NOMO-1 treated with DMSO at 0.1 percent for 48 hours (cell line): ENCODE data around the gene RNF20.
"Not testable (repeated sequence)": the region's sequence is repeated elsewhere in the genome, so short reads cannot be mapped to it uniquely, and the experiment has no call there.

Experiments
- DNase-seq: peaks from one replicate; lab custom pipeline; 2025; ENCODE audit not compliant: unreplicated experiment; lab: John Stamatoyannopoulos, UW

Gene RNF20

GRCh38 chr9:101530076-101530711, 3.5 kb upstream of the RNF20 start:
- peak; percentile 75 for DNase-seq

DNA sequence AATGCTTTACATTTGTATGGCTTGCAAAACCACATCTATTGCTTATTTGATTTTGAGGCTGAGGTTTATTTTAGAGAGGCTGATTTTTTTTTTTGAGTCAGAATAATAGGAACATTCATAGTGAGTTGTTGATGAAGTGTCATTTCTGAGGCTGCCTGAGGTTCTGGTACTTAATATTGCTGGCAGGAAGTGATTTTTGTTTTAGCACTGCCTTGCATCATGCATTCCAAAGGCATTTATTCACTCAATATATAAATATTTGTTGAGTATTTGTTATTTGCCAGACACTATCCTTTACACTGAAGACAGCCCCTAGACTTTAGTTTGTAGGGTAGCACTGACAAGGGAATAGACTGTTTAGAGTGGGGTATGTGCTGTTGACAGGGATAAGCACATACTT, 2.7 kb downstream of the RNF20 start:
- DNase-seq = no peak

GRCh38 chr9:101536938-101537337, 3.3 kb downstream of the RNF20 start:
- no peak for DNase-seq

DNA sequence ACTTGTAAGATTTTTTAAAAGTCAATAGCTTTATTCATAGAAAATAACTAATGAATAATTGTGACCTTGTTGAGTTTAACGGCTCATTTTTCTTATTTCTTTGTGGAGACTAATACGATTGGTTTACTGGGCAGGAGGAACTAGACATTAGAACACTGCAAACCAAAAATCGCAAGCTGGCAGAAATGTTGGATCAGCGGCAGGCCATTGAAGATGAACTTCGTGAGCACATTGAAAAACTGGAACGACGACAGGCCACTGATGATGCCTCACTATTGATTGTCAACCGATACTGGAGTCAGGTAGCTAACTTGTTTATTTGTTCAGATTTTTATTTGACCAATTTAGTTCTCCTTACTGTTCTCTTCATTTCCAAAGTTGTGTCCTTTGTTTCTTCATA, 6.4 kb downstream of the RNF20 start:
- DNase-seq = no peak

GRCh38 chr9:101543098-101543735, 9.6 kb downstream of the RNF20 start:
- DNase-seq = no peak

DNA sequence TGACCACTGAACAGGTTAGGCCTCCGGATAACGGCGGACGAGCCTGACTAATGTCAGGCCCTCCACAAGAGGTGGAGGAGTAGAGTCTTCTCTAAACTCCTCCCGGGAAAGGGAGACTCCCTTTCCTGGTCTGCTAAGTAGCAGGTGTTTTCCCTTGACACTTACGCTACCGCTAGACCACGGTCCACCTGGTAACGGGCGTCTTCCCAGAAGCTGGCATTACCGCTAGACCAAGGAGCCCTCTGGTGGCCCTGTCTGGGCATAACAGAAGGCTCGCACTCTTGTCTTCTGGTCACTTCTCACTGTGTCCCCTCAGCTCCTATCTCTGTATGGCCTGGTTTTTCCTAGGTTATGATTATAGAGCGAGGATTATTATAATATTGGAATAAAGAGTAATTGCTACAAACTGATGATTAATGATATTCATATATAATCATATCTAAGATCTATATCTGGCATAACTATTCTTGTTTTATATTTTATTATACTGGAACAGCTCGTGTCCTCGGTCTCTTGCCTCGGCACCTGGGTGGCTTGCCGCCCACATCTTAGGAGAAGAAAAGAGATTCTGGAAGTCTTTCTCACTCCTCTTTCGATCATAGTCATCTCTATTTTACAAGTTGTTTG, 15.9 kb downstream of the RNF20 start:
- DNase-seq = not testable (repeated sequence)

DNA sequence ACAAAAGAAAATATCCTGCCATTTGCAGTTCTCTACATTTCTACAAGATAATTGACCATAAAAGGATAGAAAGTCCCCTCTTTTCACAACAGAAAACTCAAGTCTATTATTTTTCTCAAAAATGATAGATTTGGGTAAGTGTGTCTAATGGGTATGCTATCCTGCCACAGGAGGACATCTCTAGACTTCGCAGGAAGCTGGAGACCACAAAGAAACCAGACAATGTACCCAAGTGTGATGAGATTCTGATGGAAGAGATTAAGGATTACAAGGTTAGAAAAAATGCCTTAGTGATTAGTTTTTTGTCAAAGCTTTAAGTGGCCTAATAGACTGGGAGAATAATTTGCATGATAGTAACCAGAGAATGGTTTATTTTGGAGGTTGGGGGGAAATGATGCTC, 28.1 kb downstream of the RNF20 start:
- no peak for DNase-seq

GRCh38 chr9:101562966-101563365, 29.3 kb downstream of the RNF20 start:
- DNase-seq = no peak

- DNase-seq = no peak
These were observed 30.6 kb downstream of the RNF20 start for GRCh38 chr9:101564252-101564651.

- peak; percentile 6 for DNase-seq
These were observed 33.5 kb downstream of the RNF20 start for GRCh38 chr9:101566904-101567724.

GRCh38 chr9:101567725-101568350, 34.2 kb downstream of the RNF20 start:
- DNase-seq = no peak

DNA sequence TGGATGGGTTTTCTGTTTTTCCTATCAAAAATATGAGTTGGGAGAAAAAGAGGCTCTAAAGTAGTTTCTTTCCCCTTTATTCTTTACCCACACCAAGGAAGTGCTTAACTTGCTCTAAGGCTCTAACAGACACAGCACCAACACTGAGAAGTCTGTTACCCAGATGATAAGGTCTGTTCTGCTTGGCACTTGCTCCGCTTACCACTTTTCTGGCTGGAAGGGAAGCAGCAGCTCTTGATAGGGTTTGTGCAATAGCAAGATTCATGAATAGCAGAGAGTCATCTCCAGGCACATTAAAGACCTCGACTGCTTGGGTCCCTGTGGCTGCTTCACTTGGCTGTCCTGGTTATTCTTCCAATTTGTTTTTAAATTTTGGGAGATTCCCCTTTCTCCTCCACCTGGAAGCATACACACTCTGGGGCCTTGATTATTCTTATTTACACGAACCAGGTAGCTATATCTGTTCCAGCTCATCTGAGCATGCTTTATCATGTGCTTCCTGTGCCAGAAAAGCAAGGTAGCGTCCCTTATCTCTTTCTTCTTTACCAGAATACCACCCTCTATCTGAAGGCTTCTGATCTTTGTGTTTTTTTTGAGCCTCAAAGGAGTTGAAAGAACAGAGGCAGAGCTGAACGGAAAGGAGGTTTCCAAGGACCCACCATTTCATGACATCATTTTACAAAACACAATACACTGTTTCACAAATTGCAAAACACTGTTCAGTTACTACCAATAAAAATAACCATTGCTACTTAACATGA, 36.3 kb downstream of the RNF20 start:
- DNase-seq = peak; percentile 51

DNA sequence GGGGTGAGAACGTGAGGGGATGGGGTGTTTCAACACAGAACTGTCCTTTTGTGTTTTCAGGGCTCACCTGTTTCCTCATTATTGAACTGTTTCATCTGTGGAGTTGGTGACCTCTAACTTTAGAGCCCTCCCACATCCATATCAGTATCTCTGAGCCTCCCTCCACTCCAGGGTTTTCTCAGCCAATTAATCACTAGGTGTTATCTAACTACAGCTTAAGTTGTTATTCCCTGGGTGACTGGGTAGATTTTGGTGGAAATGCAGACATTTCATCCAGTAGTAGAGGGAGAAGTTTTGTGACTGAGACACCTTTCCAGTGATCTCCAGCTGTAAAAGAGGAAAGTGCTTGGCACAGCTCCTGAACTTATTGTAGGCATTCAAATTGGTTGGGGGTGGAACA, 37.5 kb downstream of the RNF20 start:
- DNase-seq = no peak

DNA sequence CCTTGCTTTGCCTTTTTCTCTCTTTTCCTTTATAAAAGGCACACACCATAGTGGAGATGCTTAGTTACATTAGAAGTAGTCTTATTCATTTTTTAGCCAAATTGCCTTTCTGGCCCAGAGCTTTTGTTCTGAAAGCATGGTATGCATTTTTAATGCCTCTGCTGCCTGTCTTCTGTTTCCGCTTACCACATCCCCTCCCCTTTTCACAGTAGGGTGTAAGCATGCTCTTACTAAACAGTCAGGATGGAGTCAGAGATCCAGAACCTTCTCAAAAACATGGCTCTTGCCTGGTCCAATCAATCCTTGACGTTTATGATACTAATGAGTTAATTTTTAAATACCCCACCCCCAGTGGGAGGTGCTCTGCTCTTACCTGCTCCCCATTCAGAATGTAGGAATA, 38.7 kb downstream of the RNF20 start:
- no peak for DNase-seq

DNA sequence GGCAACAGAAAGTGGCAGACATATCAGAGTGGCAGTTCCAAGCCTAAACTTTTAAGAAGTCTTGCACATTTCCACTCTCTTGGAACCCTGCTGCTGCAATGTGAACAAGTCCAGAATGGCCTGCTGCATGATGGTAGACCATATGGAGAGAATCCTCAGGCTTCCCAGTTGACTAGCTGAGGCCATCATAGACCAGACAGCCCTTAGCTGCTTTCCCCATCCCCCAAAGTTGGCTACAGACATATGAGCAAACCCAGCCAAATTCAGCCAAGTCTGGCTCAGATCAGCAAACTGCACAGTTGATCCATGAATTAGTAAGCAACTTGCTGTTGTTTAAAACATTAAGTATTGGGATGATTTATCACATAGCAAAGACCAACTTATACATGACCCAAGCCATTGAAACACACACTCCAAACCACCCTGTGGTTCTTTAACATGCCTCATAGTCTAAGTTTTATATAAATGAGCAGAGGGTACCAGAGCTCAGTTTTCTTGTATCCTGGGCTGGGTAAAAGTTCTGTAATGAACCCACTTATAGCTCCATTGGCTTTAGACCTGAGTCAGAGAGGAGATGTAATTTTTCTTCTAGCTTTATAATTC, 41.2 kb downstream of the RNF20 start:
- no peak for DNase-seq

- DNase-seq = peak; percentile 72
These were observed 44.7 kb downstream of the RNF20 start for GRCh38 chr9:101578378-101578777.

DNA sequence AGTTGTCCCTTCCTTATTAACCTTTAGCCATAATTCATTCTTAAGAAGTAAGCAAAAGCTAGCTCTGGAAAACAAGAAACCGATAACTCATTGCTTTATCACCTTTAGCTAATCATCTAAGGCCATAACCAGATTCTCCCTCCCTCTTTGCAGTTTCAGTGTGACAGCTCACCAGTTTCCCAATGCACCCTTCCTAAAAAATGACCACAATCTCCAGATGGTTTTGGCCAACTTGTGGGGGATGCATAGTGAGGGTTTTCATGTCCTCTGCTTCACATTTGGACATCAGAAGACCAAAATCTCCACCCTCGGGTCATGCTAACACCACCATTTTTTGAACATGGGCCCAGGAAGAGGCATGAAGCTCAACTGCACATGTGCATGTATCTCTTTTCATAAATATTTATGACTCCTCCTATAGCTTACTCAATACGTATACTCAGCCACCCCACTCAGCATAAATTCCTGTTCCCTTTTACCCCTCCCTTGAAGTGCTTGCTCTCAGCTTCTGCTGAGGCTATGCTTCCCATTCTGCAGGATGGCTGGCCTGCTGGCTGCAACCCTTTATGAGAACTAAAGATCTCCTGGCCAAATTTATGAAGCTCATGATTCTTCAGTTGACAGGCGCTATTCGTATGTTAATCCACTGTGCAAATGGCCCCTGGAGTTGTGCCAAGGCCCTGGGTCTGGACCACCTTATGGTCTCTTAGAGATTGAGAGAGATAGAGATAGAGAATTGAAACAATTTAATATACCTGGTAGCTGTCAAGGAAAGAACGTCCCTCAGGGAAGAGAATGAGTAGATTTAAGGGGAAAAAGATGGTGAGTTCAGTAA, 46.3 kb downstream of the RNF20 start:
- DNase-seq = peak; percentile 82

DNA sequence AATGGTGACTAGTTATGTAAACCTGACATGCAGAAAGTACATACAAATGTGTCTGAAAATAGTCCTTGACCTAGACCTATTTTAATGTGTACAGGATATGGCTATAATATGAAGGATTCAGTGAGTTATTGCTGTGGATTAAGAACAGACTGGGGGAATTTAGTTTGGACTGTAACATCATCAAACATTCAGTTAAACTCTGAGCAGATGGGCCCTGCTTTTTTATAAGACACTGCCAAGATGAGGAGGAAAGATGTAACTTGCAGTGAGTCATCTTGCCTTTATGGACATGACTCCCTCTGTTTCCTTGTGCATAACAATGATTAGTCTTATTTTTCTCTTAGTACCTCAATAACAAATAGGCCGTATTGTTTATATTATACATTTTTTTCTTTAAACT, 48.9 kb downstream of the RNF20 start:
- no peak for DNase-seq

DNA sequence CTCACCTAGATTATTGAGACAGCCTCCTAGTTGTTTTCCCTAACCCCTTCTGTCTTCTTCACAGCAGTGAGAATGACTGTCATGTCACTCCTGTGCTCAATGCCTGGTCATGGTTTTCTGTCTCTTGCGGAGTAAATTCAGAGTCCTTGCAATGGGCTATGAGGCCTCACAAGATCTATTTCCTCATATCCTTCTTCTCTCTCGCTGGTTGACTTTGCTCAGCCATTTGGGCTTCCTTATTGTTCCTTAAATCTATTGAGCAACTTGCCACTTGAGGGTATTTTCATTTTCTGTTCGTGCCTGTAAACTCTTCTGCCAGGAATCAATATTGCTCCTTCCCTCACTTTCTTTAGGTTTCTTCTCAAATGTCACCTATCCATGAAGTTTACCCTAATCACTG, 52.1 kb downstream of the RNF20 start:
- peak; percentile 89 for DNase-seq
